ENCODE measurements around the gene EZR. TPM values are rescaled to one million over a fixed set of nuclear protein-coding genes. Genes with fewer than 3 reads are reported as not detected.

The EZR gene
- total and polyA plus RNA-seq, 10 of the 15 experiments (the other 5 are each of a cell fraction or from before 2014, with no cell fraction given) = 79.1 to 282 (median 161) TPM

DNA sequence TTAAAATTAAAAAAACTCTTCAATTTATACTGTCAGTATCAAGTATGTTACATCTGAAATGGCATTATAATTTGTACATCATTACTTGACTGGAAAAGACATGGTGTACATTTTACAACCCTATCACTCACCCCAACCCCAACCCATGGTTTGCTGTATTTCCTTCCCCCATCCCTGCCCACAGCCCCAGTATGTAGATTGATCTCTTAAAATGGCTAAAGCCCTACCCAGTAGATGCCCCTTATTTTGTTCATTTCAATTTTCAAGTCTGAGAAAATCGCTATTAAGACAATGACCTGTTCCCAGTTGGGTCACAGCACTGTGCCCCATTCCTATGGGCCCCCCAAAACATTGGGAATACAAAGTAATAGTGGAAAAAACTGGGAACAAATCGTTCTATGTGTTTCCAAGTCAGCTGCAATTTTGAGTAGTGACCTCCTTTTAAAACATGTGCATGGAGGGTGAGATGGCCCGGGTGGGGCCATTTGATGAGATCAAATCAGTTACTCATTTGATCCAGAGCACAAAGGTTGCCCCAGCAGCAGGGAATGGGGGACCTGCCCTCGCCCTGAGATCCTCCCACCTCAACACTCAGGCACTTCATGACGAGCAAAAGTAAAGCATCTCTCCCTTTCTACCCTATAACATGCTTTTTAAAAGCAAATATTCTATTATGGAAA lies 13.3 kb downstream of the EZR start (continued):
- TF ChIP-seq, protein P1, sequence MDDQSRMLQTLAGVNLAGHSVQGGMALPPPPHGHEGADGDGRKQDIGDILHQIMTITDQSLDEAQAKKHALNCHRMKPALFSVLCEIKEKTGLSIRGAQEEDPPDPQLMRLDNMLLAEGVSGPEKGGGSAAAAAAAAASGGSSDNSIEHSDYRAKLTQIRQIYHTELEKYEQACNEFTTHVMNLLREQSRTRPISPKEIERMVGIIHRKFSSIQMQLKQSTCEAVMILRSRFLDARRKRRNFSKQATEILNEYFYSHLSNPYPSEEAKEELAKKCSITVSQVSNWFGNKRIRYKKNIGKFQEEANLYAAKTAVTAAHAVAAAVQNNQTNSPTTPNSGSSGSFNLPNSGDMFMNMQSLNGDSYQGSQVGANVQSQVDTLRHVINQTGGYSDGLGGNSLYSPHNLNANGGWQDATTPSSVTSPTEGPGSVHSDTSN (IDR thresholded peaks at IDR 0.05; ENCODE audit: insufficient replicate concordance, low read depth, low read length) = no peak
- TF ChIP-seq ZBED1 (IDR thresholded peaks at IDR 0.05; ENCODE audit: borderline replicate concordance) (no peak), SREBF2 (IDR thresholded peaks at IDR 0.05; ENCODE audit: low read length) (no peak), NFYB (IDR thresholded peaks at IDR 0.05; ENCODE audit: insufficient read depth, low read depth, low read length) (no peak)
- TF ChIP-seq, protein P2, sequence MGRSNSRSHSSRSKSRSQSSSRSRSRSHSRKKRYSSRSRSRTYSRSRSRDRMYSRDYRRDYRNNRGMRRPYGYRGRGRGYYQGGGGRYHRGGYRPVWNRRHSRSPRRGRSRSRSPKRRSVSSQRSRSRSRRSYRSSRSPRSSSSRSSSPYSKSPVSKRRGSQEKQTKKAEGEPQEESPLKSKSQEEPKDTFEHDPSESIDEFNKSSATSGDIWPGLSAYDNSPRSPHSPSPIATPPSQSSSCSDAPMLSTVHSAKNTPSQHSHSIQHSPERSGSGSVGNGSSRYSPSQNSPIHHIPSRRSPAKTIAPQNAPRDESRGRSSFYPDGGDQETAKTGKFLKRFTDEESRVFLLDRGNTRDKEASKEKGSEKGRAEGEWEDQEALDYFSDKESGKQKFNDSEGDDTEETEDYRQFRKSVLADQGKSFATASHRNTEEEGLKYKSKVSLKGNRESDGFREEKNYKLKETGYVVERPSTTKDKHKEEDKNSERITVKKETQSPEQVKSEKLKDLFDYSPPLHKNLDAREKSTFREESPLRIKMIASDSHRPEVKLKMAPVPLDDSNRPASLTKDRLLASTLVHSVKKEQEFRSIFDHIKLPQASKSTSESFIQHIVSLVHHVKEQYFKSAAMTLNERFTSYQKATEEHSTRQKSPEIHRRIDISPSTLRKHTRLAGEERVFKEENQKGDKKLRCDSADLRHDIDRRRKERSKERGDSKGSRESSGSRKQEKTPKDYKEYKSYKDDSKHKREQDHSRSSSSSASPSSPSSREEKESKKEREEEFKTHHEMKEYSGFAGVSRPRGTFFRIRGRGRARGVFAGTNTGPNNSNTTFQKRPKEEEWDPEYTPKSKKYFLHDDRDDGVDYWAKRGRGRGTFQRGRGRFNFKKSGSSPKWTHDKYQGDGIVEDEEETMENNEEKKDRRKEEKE (IDR thresholded peaks at IDR 0.05) = no peak
- TF ChIP-seq, protein P3, sequence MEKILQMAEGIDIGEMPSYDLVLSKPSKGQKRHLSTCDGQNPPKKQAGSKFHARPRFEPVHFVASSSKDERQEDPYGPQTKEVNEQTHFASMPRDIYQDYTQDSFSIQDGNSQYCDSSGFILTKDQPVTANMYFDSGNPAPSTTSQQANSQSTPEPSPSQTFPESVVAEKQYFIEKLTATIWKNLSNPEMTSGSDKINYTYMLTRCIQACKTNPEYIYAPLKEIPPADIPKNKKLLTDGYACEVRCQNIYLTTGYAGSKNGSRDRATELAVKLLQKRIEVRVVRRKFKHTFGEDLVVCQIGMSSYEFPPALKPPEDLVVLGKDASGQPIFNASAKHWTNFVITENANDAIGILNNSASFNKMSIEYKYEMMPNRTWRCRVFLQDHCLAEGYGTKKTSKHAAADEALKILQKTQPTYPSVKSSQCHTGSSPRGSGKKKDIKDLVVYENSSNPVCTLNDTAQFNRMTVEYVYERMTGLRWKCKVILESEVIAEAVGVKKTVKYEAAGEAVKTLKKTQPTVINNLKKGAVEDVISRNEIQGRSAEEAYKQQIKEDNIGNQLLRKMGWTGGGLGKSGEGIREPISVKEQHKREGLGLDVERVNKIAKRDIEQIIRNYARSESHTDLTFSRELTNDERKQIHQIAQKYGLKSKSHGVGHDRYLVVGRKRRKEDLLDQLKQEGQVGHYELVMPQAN (conservative IDR thresholded peaks at IDR 0.05) = no peak
